Measurements from ENCODE around the gene WASHC3. TPM values are rescaled to one million over a fixed set of nuclear protein-coding genes. Genes with fewer than 3 reads are reported as not detected.

The WASHC3 gene
- total RNA-seq, 1 donor from 2014 or later, result 19.7 TPM

- no peaks in the 10 kb centered on the region for H3K27me3 Mint-ChIP-seq (ENCODE audit: unreplicated experiment)
- H3K4me3 Mint-ChIP-seq (ENCODE audit: unreplicated experiment), result no peak overlapping the region
- no peaks in the 10 kb centered on the region for H3K36me3 Mint-ChIP-seq (ENCODE audit: low read depth, unreplicated experiment)
- no peaks in the 10 kb centered on the region for H3K9me3 Mint-ChIP-seq (ENCODE audit: unreplicated experiment)
- no peaks in the 10 kb centered on the region for H3K4me1 Mint-ChIP-seq (ENCODE audit: unreplicated experiment)
- DNase-seq (ENCODE audit: low spot score), result no peak
- no peak for TF ChIP-seq CTCF (IDR thresholded peaks at IDR 0.05; ENCODE audit: unreplicated experiment)
- no peak overlapping the region for H3K27ac Mint-ChIP-seq (ENCODE audit: unreplicated experiment)
These were observed 79.5 kb downstream of the WASHC3 start for GRCh38 chr12:101982307-101982706.

GRCh38 chr12:101981868-101982267 is 79.9 kb downstream of the WASHC3 start:
- Mint-ChIP-seq H3K27me3 (ENCODE audit: unreplicated experiment) (no peaks in the 10 kb centered on the region), H3K27ac (ENCODE audit: unreplicated experiment) (no peak overlapping the region), H3K4me3 (ENCODE audit: unreplicated experiment) (no peak overlapping the region), H3K36me3 (ENCODE audit: low read depth, unreplicated experiment) (no peaks in the 10 kb centered on the region), H3K9me3 (ENCODE audit: unreplicated experiment) (no peaks in the 10 kb centered on the region), H3K4me1 (ENCODE audit: unreplicated experiment) (no peaks in the 10 kb centered on the region)
- DNase-seq (ENCODE audit: low spot score), result no peak
- TF ChIP-seq CTCF (IDR thresholded peaks at IDR 0.05; ENCODE audit: unreplicated experiment), result no peak

GRCh38 chr12:101968770-101969169 is 93.0 kb downstream of the WASHC3 start:
- H3K36me3 Mint-ChIP-seq (ENCODE audit: low read depth, unreplicated experiment), result no peaks in the 10 kb centered on the region
- no peaks in the 10 kb centered on the region for H3K9me3 Mint-ChIP-seq (ENCODE audit: unreplicated experiment)
- no peaks in the 10 kb centered on the region for H3K4me1 Mint-ChIP-seq (ENCODE audit: unreplicated experiment)
- no peak for DNase-seq (ENCODE audit: low spot score)
- no peak overlapping the region for H3K4me3 Mint-ChIP-seq (ENCODE audit: unreplicated experiment)
- TF ChIP-seq CTCF (IDR thresholded peaks at IDR 0.05; ENCODE audit: unreplicated experiment), result no peak
- H3K27ac Mint-ChIP-seq (ENCODE audit: unreplicated experiment), result no peak overlapping the region
- no peaks in the 10 kb centered on the region for H3K27me3 Mint-ChIP-seq (ENCODE audit: unreplicated experiment)

- H3K36me3 Mint-ChIP-seq (ENCODE audit: low read depth, unreplicated experiment), result no peaks in the 10 kb centered on the region
- DNase-seq (ENCODE audit: low spot score), result no peak
- H3K4me3 Mint-ChIP-seq (ENCODE audit: unreplicated experiment), result no peak overlapping the region
- no peak for TF ChIP-seq CTCF (IDR thresholded peaks at IDR 0.05; ENCODE audit: unreplicated experiment)
- H3K4me1 Mint-ChIP-seq (ENCODE audit: unreplicated experiment), result no peaks in the 10 kb centered on the region
- H3K27ac Mint-ChIP-seq (ENCODE audit: unreplicated experiment), result no peak overlapping the region
- H3K27me3 Mint-ChIP-seq (ENCODE audit: unreplicated experiment), result no peaks in the 10 kb centered on the region
- H3K9me3 Mint-ChIP-seq (ENCODE audit: unreplicated experiment), result no peaks in the 10 kb centered on the region
These were observed 94.3 kb downstream of the WASHC3 start for GRCh38 chr12:101967506-101967905.

- H3K27me3 Mint-ChIP-seq (ENCODE audit: unreplicated experiment), result no peaks in the 10 kb centered on the region
- H3K4me1 Mint-ChIP-seq (ENCODE audit: unreplicated experiment), result no peaks in the 10 kb centered on the region
- DNase-seq (ENCODE audit: low spot score), result no peak
- no peak overlapping the region for H3K27ac Mint-ChIP-seq (ENCODE audit: unreplicated experiment)
- no peak for TF ChIP-seq CTCF (IDR thresholded peaks at IDR 0.05; ENCODE audit: unreplicated experiment)
- no peak overlapping the region for H3K4me3 Mint-ChIP-seq (ENCODE audit: unreplicated experiment)
- H3K9me3 Mint-ChIP-seq (ENCODE audit: unreplicated experiment), result no peaks in the 10 kb centered on the region
- H3K36me3 Mint-ChIP-seq (ENCODE audit: low read depth, unreplicated experiment), result no peaks in the 10 kb centered on the region
These were observed 95.3 kb downstream of the WASHC3 start for GRCh38 chr12:101966496-101966895.

Data from endothelial cell (in vitro differentiated cells).